Measurements from ENCODE around the gene PDE4B.
A peak's percentile ranks its signal among the peaks of the same experiment; 100 is the strongest.
"Not testable (repeated sequence)": the region's sequence is repeated elsewhere in the genome, so short reads cannot be mapped to it uniquely, and the experiment has no call there.

Gene PDE4B

DNA sequence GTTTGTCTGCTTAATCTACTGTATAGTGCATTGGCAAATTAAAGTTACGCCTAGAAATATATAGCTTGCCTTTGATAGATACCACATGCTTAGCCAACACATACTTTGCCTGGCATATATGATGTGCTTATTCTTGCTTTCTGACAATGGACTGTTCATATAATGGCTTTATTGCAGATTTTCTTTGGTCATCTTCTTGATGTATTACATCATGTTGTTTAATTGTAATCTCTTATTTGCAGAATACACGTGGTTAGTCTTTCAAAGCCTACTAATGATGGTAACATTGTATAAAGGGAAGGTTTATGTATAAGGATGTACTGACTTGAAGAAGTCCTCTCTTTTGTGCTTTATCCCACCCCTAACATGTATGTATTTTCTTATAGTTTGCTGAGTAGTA, 201.5 kb downstream of the PDE4B start:
- DNase-seq (ENCODE audit: low spot score), result no peak

DNA sequence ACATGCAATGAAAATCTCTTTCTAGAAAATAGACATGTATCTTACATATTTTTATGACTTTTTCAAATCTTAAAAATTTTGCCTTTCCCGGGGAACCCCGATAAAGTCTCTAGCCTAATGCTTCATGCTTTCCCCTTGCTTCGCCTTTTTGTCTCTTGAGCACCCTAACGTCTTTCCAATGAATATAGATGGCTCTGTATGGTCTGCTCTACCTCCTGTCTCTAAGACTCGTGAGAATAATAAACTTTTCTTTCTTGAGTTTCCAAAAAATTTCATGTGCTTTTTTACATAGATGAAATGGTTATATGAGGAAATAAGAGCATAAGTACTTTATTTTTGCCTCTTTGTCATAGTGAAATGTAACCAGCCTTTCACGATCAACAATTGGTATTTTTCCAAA, 202.6 kb downstream of the PDE4B start:
- DNase-seq (ENCODE audit: low spot score), result no peak

DNA sequence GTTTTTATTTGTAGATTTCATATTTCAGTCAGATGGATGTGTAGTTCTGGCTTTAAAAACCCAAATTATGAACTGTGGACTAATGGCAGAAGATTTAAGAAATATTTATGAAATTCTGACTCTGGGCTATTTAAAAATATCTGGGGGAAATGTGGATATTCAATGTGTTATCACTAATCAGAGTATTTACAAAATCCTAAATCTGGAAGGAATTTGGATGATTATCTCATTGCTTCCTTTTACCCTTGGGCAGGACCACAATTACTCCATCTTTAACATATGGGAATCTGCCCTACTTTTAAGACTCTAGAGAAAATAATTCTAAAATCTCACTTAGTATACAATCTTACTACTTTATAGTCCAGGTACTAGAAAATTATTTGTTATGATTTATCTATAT, 203.2 kb downstream of the PDE4B start:
- no peak for DNase-seq (ENCODE audit: low spot score)

DNA sequence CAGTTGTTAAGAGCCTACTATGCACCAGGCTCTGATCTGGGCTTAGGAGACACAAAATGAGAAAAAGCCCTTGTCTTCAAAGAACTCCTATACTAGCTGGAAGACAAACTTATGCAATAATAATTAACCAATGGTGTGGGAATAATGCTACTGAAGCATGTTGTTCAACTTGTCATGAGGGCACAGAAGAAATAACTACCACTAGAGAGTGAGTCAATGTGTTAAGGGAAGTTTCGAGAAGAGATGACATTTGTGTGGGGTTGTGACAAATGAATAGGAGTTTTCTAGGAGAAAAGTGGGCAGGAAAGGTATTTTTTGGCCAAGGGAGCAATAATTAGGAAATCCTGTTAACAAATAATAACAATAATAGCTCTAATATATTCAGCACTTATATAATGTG, 205.0 kb downstream of the PDE4B start:
- no peak for DNase-seq (ENCODE audit: low spot score)

DNA sequence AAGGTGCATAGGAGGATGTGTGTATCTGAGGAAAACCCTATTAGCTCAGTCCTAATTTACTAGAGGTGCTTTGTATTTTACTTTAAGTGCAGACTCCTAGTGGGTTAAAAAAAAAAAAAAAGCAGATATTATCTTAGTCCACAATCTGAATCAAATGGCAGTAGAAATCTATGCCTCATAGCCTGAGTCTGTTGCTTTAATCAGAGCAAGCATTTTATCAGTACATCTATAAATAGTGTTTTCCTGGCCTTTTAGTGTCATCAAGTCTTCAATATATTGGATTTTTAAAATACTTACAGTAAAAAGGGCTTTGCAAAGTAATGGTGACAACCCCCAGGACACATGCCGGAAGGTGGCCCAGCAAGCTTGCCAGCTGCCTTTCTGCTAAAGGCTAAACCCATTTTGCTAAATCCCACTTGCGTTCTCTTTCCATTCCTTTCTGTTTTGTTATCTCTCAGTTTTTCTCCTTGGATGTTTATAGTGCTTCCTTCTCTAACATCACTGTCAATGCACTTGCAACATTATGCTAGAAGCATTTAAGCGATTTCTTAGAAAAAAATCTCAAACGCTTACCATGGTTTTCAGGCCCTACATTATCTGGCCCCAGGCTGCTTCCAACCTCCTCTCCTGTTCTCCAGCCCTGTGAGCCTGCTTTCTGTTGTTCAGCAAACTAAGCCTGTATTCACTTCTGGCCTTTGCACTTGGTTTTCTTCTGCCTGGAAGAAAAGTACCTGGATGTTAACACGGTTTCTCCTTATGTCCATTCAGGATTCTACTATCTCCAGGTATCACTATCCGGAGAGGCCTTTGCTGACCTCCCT, 206.3 kb downstream of the PDE4B start:
- no peak for DNase-seq (ENCODE audit: low spot score)

DNA sequence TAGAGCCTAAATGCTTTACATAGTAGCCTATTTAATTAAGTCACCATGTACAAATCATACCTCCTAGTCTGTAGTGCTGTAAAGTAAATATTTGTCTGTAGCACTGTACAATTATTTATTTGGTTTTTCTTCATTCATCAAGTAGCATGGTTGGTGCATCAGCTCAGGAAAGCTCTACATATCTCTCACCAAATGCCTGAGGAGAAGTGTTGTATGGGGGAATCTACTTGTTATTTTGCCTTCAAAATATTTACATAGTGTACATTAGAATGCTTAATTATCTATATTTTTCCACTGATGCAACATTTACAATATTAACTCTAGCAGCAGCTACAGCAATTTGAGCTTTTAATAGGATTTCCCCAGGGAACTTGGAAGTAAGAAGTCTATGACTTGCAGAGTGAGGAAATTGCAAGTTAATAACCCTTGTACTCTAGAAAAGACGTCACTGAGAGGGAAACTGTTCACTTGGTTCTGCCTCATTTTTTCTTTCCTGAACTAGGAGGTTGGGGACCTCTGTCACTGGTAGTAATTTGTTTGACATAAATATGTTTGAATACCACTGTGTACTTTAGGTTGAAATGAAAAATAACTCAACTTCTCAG, 207.4 kb downstream of the PDE4B start:
- DNase-seq (ENCODE audit: low spot score), result no peak

DNA sequence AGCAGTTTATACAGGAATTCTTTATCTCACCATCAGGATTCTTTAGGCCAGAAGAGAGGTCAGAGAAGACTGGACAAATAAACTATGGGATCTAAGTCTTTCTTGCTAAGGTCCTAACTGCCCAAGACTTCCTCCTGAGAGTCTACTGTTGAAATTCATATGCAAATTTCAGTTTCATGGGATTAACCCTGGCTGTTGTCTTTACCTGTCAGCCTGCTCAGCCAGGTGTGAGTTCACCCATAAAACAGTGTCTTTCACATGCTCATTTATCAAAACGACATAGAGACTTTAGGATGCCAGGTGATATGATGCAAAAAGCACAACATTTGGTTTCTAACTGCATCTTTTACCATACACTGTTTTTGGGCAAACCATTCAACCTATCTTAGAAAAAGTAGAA, 211.0 kb downstream of the PDE4B start:
- DNase-seq (ENCODE audit: low spot score), result no peak

DNA sequence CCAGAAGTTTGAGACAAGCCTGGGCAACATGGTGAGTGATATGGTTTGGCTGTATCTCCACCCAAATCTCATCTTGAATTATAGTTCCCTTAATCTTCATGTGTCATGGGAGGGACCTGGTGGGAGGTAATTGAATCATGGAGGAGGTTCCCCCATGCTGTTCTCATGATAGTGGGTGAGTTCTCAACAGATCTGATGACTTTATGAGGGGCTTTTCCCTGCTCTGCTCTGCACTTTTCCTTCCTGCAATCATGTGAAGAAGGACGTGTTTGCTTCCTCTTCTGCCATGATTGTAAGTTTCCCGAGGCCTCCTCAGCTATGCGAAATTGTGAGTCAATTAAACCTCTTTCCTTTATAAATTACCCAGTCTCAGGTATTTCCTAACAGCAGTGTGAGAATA, 213.8 kb downstream of the PDE4B start:
- not testable (repeated sequence) for DNase-seq (ENCODE audit: low spot score)

DNA sequence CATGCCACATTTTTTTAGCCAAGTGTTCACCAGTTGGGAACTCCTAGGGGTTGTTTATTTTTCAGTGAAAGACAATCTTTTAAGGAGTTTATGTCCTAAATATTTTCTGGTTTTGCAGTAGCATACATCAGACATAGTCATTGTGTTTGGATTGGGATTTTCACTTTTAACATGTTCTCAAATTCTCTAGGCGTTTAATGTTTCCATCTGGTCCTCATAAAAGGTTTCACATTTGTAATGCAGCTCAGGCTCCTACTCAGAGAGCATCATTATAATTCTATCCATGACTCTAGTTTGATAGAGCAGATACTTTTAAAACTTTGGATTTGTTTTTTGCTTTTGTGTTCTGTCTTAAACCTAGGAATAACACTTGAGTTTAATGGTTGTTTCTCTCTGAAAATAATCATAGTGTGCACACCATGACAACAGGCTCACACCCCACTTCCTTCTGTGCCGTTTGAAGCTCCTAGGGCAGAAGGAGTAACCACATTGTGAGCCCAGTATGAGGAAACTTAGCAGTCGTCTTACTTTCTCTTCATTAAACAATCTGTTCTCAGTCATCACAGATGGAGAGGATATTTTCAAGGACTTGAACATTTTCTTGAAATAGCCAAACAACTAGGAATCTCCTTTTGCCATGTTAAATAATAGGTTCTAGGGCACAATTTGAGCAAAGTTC, 219.6 kb downstream of the PDE4B start:
- peak; percentile 42 for DNase-seq (ENCODE audit: low spot score)

DNA sequence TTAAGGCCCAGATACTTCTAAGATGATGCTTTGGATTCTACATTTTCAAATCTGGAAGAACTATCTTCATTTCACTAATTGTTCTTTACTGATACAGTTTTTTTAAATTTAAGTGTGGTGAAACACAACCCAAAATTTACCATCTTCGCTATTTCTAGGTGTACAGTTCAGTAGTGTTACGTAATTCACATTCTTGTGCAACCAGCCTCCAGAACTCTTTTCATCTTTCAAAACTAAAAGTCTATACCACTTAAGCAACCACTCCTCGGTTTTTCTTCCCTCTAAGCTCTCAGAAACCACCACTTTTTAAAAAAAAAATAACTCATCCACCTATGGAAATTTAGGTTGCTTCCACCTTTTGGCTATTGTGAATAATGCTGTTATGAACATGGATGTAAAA, 220.7 kb downstream of the PDE4B start:
- DNase-seq (ENCODE audit: low spot score), result no peak

DNA sequence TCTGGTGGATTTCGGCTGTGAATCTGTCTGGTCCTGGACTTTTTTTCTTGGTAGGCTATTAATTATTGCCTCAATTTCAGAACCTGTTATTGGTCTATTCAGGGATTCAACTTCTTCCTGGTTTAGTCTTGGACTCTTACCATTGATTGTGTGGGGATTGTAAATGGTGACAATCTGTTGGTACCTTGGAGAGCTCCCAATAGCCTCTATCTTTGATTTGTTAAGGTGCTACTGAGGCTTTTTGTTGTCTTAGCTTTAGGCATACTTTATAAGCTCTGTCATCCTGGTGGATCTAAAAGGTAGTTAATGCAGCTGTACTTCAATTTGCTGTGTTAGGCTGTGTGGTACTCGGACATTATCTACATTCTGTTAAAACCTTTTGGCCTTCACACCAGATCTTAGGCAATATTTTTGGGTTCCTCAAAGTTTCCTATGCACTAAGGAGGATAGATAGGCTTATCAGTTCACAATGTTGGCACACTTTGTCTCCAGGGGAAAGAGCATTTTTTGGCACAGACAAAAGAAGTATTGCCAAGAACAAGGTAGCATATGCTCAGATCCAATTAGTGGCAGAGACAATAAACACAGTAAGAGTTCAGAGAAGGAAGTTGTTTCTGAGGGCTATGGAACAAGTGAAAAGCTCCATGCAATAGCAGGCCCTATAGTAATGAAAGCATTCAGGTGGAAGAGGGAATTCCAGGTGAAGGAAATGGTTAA, 230.4 kb downstream of the PDE4B start:
- no peak for DNase-seq (ENCODE audit: low spot score)

DNA sequence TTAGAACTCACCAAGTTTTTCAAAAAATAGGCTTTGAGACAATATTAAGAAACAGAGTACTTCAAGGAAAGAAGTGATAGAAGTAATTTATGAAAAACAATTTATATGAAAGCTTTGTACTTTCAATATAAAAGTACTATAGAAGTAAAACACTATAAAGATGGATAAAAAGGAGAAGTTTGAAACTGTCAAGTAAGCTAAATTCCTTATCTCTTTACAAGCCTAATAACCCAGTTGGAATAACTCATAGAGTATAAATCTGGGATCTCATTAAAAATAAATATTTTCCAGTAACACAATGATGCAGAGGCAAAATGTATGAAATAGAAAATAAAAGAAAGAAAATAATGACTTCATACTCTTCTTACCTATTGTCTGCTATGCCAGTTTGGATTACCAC, 232.5 kb downstream of the PDE4B start:
- no peak for DNase-seq (ENCODE audit: low spot score)

DNA sequence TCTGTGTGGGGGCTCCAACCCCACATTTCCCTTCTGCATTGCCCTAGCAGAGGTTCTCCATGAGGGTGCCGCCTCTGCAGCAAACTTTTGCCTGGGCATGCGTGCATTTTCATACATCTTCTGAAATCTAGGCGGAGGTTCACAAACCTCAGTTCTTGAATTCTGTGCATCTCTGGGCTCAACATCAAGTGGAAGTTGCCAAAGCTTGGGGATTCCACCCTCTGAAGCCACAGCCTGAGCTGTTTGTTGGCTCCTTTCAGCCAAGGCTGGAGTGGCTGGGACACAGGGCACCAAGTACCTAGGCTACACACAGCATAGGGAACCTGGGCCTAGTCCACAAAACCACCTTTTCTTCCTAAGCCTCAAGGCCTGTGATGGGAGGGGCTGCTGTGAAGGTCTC, 235.3 kb downstream of the PDE4B start:
- DNase-seq (ENCODE audit: low spot score), result no peak

DNA sequence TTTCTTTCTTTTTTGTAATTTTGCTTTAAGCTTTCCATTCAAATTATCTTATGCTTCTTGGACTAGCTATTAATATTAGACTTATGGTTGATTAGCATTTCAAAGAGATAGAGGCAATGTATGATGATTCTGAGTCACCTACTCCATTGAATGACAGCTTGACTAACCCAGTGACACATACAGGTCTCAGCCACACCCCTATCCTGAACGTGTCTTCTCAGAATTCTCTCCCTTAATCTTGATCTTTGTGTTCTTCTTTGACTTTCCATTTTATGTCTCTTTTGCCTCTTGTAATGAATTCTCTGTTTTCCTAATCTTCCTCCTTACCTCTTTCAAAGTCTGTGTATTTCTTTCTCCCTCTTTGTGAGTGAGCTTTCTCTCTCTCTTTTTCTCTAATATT, 241.1 kb downstream of the PDE4B start:
- DNase-seq (ENCODE audit: low spot score), result no peak

DNA sequence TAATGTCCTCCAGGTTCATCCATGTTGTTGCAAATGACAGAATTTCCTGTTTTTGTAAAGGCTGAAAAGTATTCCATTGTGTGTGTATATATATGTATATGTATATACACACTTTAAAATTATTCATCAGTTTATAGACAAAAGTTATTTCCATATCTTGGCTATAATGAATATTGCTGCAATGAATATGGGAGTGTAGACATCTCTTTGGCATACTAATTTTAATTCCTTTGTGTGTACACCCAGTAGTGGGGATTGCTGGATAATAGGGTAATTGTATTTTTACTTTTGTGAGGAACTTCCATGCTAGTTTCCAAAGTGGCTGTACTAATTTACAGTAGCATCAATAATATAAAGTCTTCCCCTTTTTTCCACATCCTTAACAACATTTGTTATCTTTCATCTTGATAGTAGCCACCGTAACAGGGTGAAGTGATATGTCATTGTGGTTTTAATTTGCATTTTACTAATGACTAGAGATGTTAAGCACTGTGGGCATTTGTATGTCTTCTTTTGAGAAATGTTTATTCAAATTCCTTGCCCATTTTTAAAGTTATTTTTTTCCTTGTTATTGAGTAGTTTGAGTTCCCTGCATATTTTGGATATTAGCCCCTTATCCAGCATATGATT, 243.0 kb downstream of the PDE4B start:
- DNase-seq (ENCODE audit: low spot score), result no peak

DNA sequence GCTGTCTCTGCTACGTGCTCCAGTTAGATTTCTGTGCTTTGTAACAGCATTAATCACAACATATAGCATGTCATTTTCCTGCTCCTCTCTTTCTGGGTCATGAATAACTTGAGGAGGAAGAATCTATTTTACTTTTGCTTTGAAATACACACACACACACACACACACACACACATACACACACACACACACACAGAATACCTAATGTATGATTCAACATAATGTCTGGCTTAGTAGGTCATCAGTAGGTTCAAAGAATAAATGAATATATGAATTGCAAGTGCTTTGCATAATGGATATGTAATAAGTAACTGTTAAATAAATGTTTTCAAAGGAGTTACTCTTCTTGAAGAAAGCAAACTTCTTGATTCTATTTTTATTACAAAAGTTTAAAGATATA, 249.0 kb downstream of the PDE4B start:
- no peak for DNase-seq (ENCODE audit: low spot score)

DNA sequence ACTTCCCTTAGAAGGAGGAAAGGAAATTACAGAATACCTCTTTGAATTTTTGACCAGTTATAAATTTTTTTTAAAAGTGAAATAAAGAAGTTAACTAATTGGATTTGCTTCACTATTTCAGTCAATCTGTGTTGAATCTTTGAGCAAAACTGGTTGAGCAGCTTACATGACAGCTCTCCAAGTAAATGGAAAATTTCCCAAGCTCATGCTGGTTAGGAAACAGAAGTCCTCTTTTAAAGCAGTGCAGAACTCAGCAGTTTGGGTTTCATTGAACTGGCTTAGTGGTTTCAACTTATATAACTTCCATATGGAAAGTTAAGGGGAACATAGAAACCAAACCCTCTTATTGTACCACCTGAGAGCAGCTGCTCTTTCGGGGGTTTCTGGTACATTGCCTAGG, 250.5 kb downstream of the PDE4B start:
- no peak for DNase-seq (ENCODE audit: low spot score)

DNA sequence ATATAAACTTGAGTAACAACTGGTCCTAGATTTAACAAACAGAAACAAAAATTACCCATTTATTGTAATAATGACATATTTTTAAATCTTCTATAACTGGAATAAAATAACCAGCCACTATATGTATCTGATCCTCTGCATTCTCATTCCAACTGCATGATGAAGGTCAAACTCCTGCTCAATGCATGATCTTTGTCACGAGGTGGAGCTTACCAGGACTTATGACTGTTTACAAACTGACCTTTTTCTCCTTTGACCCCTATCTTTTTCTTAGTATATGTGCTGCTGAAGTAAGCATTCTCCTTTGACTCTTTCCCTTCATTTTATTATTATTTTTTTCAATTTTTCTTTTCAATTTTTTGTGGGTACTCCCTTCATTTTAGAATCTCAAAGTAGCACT, 252.2 kb downstream of the PDE4B start:
- DNase-seq (ENCODE audit: low spot score), result no peak

DNA sequence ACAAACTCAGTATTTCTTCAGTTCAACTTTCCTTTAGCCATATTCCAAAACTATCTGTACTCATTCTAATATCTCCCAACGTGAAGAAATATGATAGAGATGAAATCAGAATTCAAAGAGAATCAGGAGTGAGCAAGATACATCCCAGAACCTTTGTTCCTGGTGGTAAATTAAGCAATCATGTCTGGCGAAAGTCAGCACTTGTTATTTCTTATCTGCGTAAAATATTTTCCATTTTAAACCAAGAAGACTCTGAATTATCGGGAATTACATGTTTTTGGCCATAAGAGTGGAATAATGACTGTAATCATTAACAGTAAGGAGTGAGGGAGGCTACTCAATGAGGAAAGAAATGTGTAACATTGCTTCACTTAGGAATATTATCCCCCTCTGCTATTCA, 253.7 kb downstream of the PDE4B start:
- no peak for DNase-seq (ENCODE audit: low spot score)

DNA sequence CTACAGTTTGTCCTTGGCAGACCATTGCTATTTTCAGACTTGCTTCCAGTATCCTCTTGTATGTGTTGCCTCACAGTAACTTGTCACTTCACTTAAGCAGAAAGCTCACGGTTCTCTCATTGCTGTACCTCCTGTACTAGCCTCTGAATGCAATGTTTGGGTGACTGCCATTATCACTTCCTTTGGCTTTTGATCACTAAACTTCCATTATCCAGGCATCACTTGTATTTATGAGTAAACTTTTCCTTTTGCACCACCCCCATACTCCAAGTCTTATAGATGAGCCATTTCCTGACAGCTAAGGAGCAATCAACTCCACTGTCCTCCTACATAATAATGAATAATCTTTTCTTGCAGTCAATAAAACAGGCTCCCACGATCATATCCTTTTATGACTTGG, 255.3 kb downstream of the PDE4B start:
- peak; percentile 10 for DNase-seq (ENCODE audit: low spot score)

DNA sequence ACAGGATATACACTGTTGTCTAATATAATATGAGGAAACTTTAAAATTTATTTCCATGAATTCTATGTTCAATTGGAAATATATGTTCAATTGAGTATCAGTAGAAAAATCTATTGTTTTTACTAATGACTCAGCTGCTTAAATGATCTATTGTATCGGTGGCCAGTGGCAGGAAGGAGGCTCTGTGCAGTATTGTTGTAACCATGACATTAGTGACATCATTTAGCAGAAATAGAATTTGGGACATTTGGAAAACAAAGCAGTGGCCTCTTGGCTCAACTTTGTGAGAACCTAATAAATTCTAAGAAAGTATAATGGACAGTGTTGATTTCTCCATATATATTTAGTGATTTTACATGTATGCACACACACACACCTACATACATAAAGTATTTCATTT, 257.4 kb downstream of the PDE4B start:
- DNase-seq (ENCODE audit: low spot score), result no peak

DNA sequence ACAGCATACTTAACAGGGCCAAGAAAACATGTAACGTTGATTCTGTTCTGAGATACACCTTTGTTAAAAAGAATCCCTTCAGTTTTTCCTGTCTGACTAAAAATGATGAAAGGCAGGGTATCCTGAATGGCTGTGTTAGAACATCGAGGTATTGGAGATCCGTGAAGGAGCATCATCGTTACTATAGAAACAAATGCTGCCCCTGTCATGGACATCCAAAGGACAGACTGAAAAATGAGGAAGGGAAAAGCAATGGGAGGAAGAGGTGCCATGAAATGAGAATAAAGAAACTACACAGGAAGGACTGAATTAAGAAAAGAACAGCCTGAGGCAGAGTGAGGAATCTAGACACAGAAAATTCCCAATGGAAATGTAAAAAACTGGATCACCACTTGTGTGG, 257.9 kb downstream of the PDE4B start:
- no peak for DNase-seq (ENCODE audit: low spot score)
